Breast epithelium (tissue), 3 donors: ENCODE results near the gene SRGAP2C.
"Not testable (repeated sequence)": the region's sequence is repeated elsewhere in the genome, so short reads cannot be mapped to it uniquely, and the experiment has no call there.

Source experiments
- POLR2A ChIP-seq: fragments of 450-650 bp; IDR thresholded peaks from one replicate; pipeline ENCODE4 v1.6.1; 2016; ENCODE audit warnings: antibody characterized with exemption, mild to moderate bottlenecking, moderate library complexity
- POLR2AphosphoS5 ChIP-seq, 3 donors: sonication (generic); formaldehyde crosslinking; IDR thresholded peaks; one replicate each; pipeline ENCODE4 v1.6.1; 2017; ENCODE audit warnings: antibody characterized with exemption in 3 of 3

DNA sequence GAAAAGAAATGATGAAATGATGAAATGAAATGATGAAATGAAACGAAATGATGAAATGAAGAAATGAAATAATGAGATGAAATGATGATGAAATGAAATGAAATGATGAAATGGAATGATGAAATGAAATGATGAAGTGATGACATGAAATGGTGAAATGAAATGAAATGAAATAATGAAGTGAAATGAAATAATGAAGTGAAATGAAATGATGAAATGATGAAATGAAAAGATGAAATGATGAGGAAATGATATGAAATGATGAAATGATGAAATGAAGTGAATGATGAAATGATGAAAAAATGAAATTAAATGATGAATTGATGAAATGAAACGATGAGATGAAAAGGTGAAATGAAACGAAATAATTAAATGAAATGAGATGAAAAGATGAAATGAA lies 215.3 kb downstream of the SRGAP2C start:
- TF ChIP-seq POLR2A; POLR2AphosphoS5 (IDR thresholded peaks at IDR 0.05): not testable (repeated sequence)
